Measurements from ENCODE around the gene PDCD1LG2.

GRCh38 chr9:5614192-5614591 lies 103.9 kb downstream of the PDCD1LG2 start:
- TF ChIP-seq CTCF (IDR thresholded peaks at IDR 0.05; ENCODE audit: insufficient read depth, low read length) (no peak), POLR2AphosphoS5 (IDR thresholded peaks at IDR 0.05; ENCODE audit: low read depth) (no peak), GABPA (IDR thresholded peaks at IDR 0.05; ENCODE audit: low read depth) (no peak)

Measured in HL-60 (cell line).